Choroid plexus epithelial cell (primary cell): Measurements from ENCODE around the gene MLEC.

Source experiments
- DNase-seq: peaks from one replicate; pipeline ENCODE4 v3.0.0-alpha.2; 2010; ENCODE audit warnings: low read depth
- H3K4me3 ChIP-seq: 2 replicates; pipeline ENCODE4 v1.5.1; 2011; ENCODE audit warnings: low read depth, mild to moderate bottlenecking, control low read depth, low read length, moderate library complexity
- CTCF ChIP-seq: conservative IDR thresholded peaks from 2 replicates; pipeline ENCODE4 v1.5.1; 2011; ENCODE audit warnings: low read depth, mild to moderate bottlenecking, control low read depth, inconsistent platforms, low read length, moderate library complexity

MLEC gene

GRCh38 chr12:120686690-120687577 lies at the start of gene MLEC:
Gene MLEC (plus strand): TSS chr12:120687149. CDS start chr12:120687297, 148 bp downstream.
- H3K4me3 ChIP-seq, result peak within 1 kb of the TSS; percentile 84
- TF ChIP-seq CTCF, result no peak
- peak; percentile 97 for DNase-seq

- peak within 1 kb of the TSS; percentile 18 for H3K4me3 ChIP-seq
- peak; percentile 7 for TF ChIP-seq CTCF
- DNase-seq, result no peak
These were observed 46.9 kb upstream of the MLEC start, which contains the start of gene CABP1 for GRCh38 chr12:120639771-120640721. Gene CABP1 (plus strand): TSS chr12:120640626. CDS start chr12:120640686, 60 bp downstream.

- peak overlapping the region; percentile 18 for H3K4me3 ChIP-seq
- no peak for TF ChIP-seq CTCF
- DNase-seq, result peak; percentile 50
These were observed 45.8 kb upstream of the MLEC start for GRCh38 chr12:120640861-120641833.

GRCh38 chr12:120642121-120642520 lies 44.8 kb upstream of the MLEC start:
- no peak overlapping the region for H3K4me3 ChIP-seq
- no peak for DNase-seq
- TF ChIP-seq CTCF, result no peak

- no peak for DNase-seq
- H3K4me3 ChIP-seq, result no peak overlapping the region
- no peak for TF ChIP-seq CTCF
These were observed 44.1 kb upstream of the MLEC start for GRCh38 chr12:120642826-120643225.

GRCh38 chr12:120643574-120643973 lies 43.4 kb upstream of the MLEC start:
- H3K4me3 ChIP-seq, result no peak overlapping the region
- no peak for TF ChIP-seq CTCF

More at GRCh38 chr12:120643574-120643973, 43.4 kb upstream of the MLEC start:
- no peak for DNase-seq
